KOPT-K1 (cell line): ENCODE data around the gene ARFRP1.

ENCODE experiments used
- H3K27ac ChIP-seq: fragments of 200-600 bp; sonication (generic); 2 replicates; pipeline ENCODE4 v1.5.1; 2016; ENCODE audit warnings: antibody characterized with exemption, mild to moderate bottlenecking, low read depth, low read length; ENCODE audit not compliant: poor library complexity, severe bottlenecking
- H3K36me3 ChIP-seq: fragments of 200-600 bp; sonication (generic); 2 replicates; pipeline ENCODE4 v1.5.1; 2017; ENCODE audit warnings: antibody characterized with exemption, mild to moderate bottlenecking, low read length, moderate library complexity; ENCODE audit not compliant: insufficient read depth
- H3K9me3 ChIP-seq: fragments of 200-600 bp; sonication (generic); 2 replicates; pipeline ENCODE4 v1.5.1; 2017; ENCODE audit warnings: antibody characterized with exemption, low read length, mild to moderate bottlenecking; ENCODE audit not compliant: insufficient read depth, poor library complexity, severe bottlenecking

The ARFRP1 gene

GRCh38 chr20:63686492-63687321 is 21.1 kb downstream of the ARFRP1 start:
- H3K36me3 ChIP-seq: peaks cover 10% of the 10 kb centered on the region; the same call in 1 of the 2 replicates
- H3K9me3 ChIP-seq: no peaks in the 10 kb centered on the region
- no peak overlapping the region for H3K27ac ChIP-seq

- H3K36me3 ChIP-seq: peaks cover 10% of the 10 kb centered on the region; the same call in 1 of the 2 replicates
- no peaks in the 10 kb centered on the region for H3K9me3 ChIP-seq
- no peak overlapping the region for H3K27ac ChIP-seq
Observed at GRCh38 chr20:63686094-63686491, 21.7 kb downstream of the ARFRP1 start.

GRCh38 chr20:63685269-63686026 is 22.3 kb downstream of the ARFRP1 start:
- Histone ChIP-seq H3K27ac (no peak overlapping the region), H3K36me3 (peaks cover 10% of the 10 kb centered on the region; the same call in 1 of the 2 replicates), H3K9me3 (no peaks in the 10 kb centered on the region)

GRCh38 chr20:63682384-63683139 is 25.2 kb downstream of the ARFRP1 start:
- H3K27ac ChIP-seq: no peak overlapping the region
- H3K9me3 ChIP-seq: no peaks in the 10 kb centered on the region
- H3K36me3 ChIP-seq: peaks cover 32% of the 10 kb centered on the region; the same call in 1 of the 2 replicates

GRCh38 chr20:63681609-63682142 is 26.1 kb downstream of the ARFRP1 start:
- Histone ChIP-seq H3K9me3 (no peaks in the 10 kb centered on the region), H3K27ac (no peak overlapping the region), H3K36me3 (peaks cover 40% of the 10 kb centered on the region; the same call in 1 of the 2 replicates)

GRCh38 chr20:63680857-63681608 is 26.7 kb downstream of the ARFRP1 start:
- no peaks in the 10 kb centered on the region for H3K9me3 ChIP-seq
- H3K36me3 ChIP-seq: peaks cover 45% of the 10 kb centered on the region; the same call in 1 of the 2 replicates
- H3K27ac ChIP-seq: no peak overlapping the region

GRCh38 chr20:63680427-63680826 is 27.3 kb downstream of the ARFRP1 start:
- no peaks in the 10 kb centered on the region for H3K9me3 ChIP-seq
- H3K36me3 ChIP-seq: peaks cover 52% of the 10 kb centered on the region; the same call in 1 of the 2 replicates

GRCh38 chr20:63679799-63680305 is 27.9 kb downstream of the ARFRP1 start:
- Histone ChIP-seq H3K27ac (no peak overlapping the region), H3K9me3 (no peaks in the 10 kb centered on the region), H3K36me3 (peaks cover 56% of the 10 kb centered on the region; the same call in 1 of the 2 replicates)

More at GRCh38 chr20:63680427-63680826, 27.3 kb downstream of the ARFRP1 start:
- H3K27ac ChIP-seq: no peak overlapping the region

- Histone ChIP-seq H3K36me3 (peaks cover 65% of the 10 kb centered on the region; the same call in 1 of the 2 replicates), H3K27ac (no peak overlapping the region), H3K9me3 (no peaks in the 10 kb centered on the region)
Observed at GRCh38 chr20:63678667-63679465, 28.9 kb downstream of the ARFRP1 start.

- Histone ChIP-seq H3K9me3 (no peaks in the 10 kb centered on the region), H3K36me3 (peaks cover 71% of the 10 kb centered on the region; the same call in 1 of the 2 replicates), H3K27ac (no peak overlapping the region)
Observed at GRCh38 chr20:63678071-63678470, 29.7 kb downstream of the ARFRP1 start.

GRCh38 chr20:63675681-63676368 is 32.0 kb downstream of the ARFRP1 start:
- peaks cover 78% of the 10 kb centered on the region; the same call in 1 of the 2 replicates for H3K36me3 ChIP-seq
- no peak overlapping the region for H3K27ac ChIP-seq
- no peaks in the 10 kb centered on the region for H3K9me3 ChIP-seq

- Histone ChIP-seq H3K36me3 (peaks cover 78% of the 10 kb centered on the region; the same call in 1 of the 2 replicates), H3K9me3 (no peaks in the 10 kb centered on the region), H3K27ac (no peak overlapping the region)
Observed at GRCh38 chr20:63673951-63674350, 33.8 kb downstream of the ARFRP1 start.

- peaks cover 78% of the 10 kb centered on the region for H3K36me3 ChIP-seq
- H3K9me3 ChIP-seq: no peaks in the 10 kb centered on the region
- H3K27ac ChIP-seq: no peak overlapping the region
Observed at GRCh38 chr20:63672666-63673065, 35.1 kb downstream of the ARFRP1 start.
